MCF 10A (cell line): Measurements from ENCODE around the gene MEF2D. TPM values are rescaled to one million over a fixed set of nuclear protein-coding genes. Genes with fewer than 3 reads are reported as not detected.
A peak's percentile ranks its signal among the peaks of the same experiment; 100 is the strongest.

Experiments used
- BruUV-seq: library from RNA; stranded (reverse); fragments of 400-500 nt; replicated peaks from 2 replicates; lab custom pipeline; 2021; lab: Mats Ljungman, UMichigan
- CTCF ChIA-PET: fragments of 300-600 bp; sonication (Branson Sonifier 250); formaldehyde crosslinking; extraction: SDS; loops from one replicate; lab custom pipeline; 2021; ENCODE audit warnings: antibody characterized with exemption, inconsistent platforms; lab: Yijun Ruan, JAX
- POLR2A ChIA-PET: fragments of 300-600, 350-650 bp; sonication (Branson Sonifier 250); formaldehyde crosslinking; extraction: SDS; loops from one replicate; lab custom pipeline; 2020; ENCODE audit warnings: antibody characterized with exemption, inconsistent platforms; lab: Yijun Ruan, JAX
- DNase-seq: peaks from one replicate; pipeline ENCODE4 v3.0.0-alpha.2; 2018; ENCODE audit not compliant: unreplicated experiment
- H3K27ac Mint-ChIP-seq: one replicate; pipeline ENCODE4 v1.8.0; 2022; ENCODE audit warnings: mild to moderate bottlenecking, low read depth, mixed read lengths; ENCODE audit not compliant: unreplicated experiment
- H3K27me3 Mint-ChIP-seq: one replicate; pipeline ENCODE4 v1.8.0; 2022; ENCODE audit warnings: mixed read lengths; ENCODE audit not compliant: insufficient read depth, unreplicated experiment
- H3K36me3 Mint-ChIP-seq: one replicate; pipeline ENCODE4 v1.8.0; 2022; ENCODE audit warnings: mild to moderate bottlenecking, moderate library complexity, mixed read lengths; ENCODE audit not compliant: insufficient read depth, unreplicated experiment
- H3K4me1 Mint-ChIP-seq: one replicate; pipeline ENCODE4 v1.8.0; 2022; ENCODE audit warnings: mixed read lengths; ENCODE audit not compliant: insufficient read depth, unreplicated experiment
- H3K4me3 Mint-ChIP-seq: one replicate; pipeline ENCODE4 v1.8.0; 2022; ENCODE audit warnings: mild to moderate bottlenecking, moderate library complexity, mixed read lengths; ENCODE audit not compliant: unreplicated experiment
- H3K9me3 Mint-ChIP-seq: one replicate; pipeline ENCODE4 v1.8.0; 2022; ENCODE audit warnings: mixed read lengths; ENCODE audit not compliant: unreplicated experiment
- CTCF ChIP-seq: fragments of 200-600 bp; IDR thresholded peaks from one replicate; pipeline ENCODE4 v1.8.0; 2022; ENCODE audit warnings: antibody characterized with exemption, mild to moderate bottlenecking; ENCODE audit not compliant: unreplicated experiment
- intact Hi-C: fragments of 100-400 bp; cut with micrococcal nuclease; formaldehyde crosslinking; loops from 2 replicates; pipeline ENCODE4 v1.14.1; 2022
- total RNA-seq: library from RNA; stranded (reverse); gene quantifications from 2 replicates; pipeline ENCODE4 v1.2.3, GENCODE V29; 2022

MEF2D gene
- total RNA-seq, 1 experiment from 2014 or later: 113 TPM

- H3K27me3 Mint-ChIP-seq: no peaks in the 10 kb centered on the region
- no peak for TF ChIP-seq CTCF
- peak overlapping the region; percentile 59 for H3K4me3 Mint-ChIP-seq
- intact Hi-C loops: no loop called here
- H3K36me3 Mint-ChIP-seq: peaks cover 40% of the 10 kb centered on the region
- DNase-seq: peak; percentile 72
- ChIA-PET POLR2A (interaction anchor here (0.7 to 19.5 kb wide), 4 partner anchors 14 to 48 kb away, joined by 3 to 549 read pairs (median 6); partner anchors contain the start of gene MEF2D), CTCF (interaction anchor here (0.6 to 6.4 kb wide), 2 partner anchors 40 to 223 kb away, joined by 3 to 79 read pairs; partner anchors contain the start of gene MEF2D)
- H3K27ac Mint-ChIP-seq: peak overlapping the region; percentile 82
- BruUV-seq: no TSS peak
- no peaks in the 10 kb centered on the region for H3K9me3 Mint-ChIP-seq
- H3K4me1 Mint-ChIP-seq: peaks cover 65% of the 10 kb centered on the region
Measured at GRCh38 chr1:156462954-156463795, 37.4 kb downstream of the MEF2D start.

- ChIA-PET POLR2A (interaction anchor here (0.6 to 19.5 kb wide), 7 partner anchors 16 to 139 kb away, joined by 3 to 549 read pairs (median 14); partner anchors contain the start of genes GPATCH4, MEF2D and NAXE), CTCF (interaction anchor here (0.6 to 6.4 kb wide), 7 partner anchors 16 to 160 kb away, joined by 3 to 79 read pairs (median 4); partner anchors contain the start of gene MEF2D)
- intact Hi-C loops: no loop called here
- no peak for TF ChIP-seq CTCF
- H3K9me3 Mint-ChIP-seq: no peaks in the 10 kb centered on the region
- peak overlapping the region; percentile 2 for H3K27ac Mint-ChIP-seq
- H3K27me3 Mint-ChIP-seq: no peaks in the 10 kb centered on the region
- peak overlapping the region; percentile 32 for H3K4me3 Mint-ChIP-seq
- H3K4me1 Mint-ChIP-seq: peaks cover 74% of the 10 kb centered on the region
- H3K36me3 Mint-ChIP-seq: peaks cover 44% of the 10 kb centered on the region
- DNase-seq: peak; percentile 93
- BruUV-seq: TSS peak; percentile 4
Measured at GRCh38 chr1:156461781-156462647, 38.6 kb downstream of the MEF2D start.

- POLR2A ChIA-PET: interaction anchor here (1.5 to 19.5 kb wide), 6 partner anchors 15 to 140 kb away, joined by 3 to 549 read pairs (median 14); partner anchors contain the start of genes GPATCH4, MEF2D and NAXE
- CTCF ChIA-PET: interaction anchor here (0.6 to 6.4 kb wide), 14 partner anchors 15 to 1416 kb away, joined by 3 to 79 read pairs (median 3); partner anchors contain the start of gene MEF2D
Measured at GRCh38 chr1:156461109-156461508, 39.5 kb downstream of the MEF2D start.

More at GRCh38 chr1:156461109-156461508, 39.5 kb downstream of the MEF2D start:
- peaks cover 35% of the 10 kb centered on the region for H3K36me3 Mint-ChIP-seq
- TF ChIP-seq CTCF: no peak
- H3K27me3 Mint-ChIP-seq: no peaks in the 10 kb centered on the region
- H3K4me3 Mint-ChIP-seq: no peak overlapping the region
- intact Hi-C loops: no loop called here
- peaks cover 74% of the 10 kb centered on the region for H3K4me1 Mint-ChIP-seq
- BruUV-seq: no TSS peak
- H3K27ac Mint-ChIP-seq: peak overlapping the region; percentile 2
- no peaks in the 10 kb centered on the region for H3K9me3 Mint-ChIP-seq
- no peak for DNase-seq
